GM21528 (cell line): ENCODE data around the gene CC2D2A.
"Not testable (repeated sequence)": the region's sequence is repeated elsewhere in the genome, so short reads cannot be mapped to it uniquely, and the experiment has no call there.

Experiments
- ATAC-seq: cut with Tn5 transposase; IDR thresholded peaks from one replicate; pipeline ENCODE4 v1.9.1; 2021; ENCODE audit warnings: mild to moderate bottlenecking, moderate library complexity; ENCODE audit not compliant: unreplicated experiment, low FRiP score

The CC2D2A gene

GRCh38 chr4:15510961-15511360 is 41.3 kb downstream of the CC2D2A start:
- no peak for ATAC-seq

GRCh38 chr4:15513545-15513944 is 43.9 kb downstream of the CC2D2A start:
- ATAC-seq: no peak

- no peak for ATAC-seq
Measured at GRCh38 chr4:15515106-15515505, 45.4 kb downstream of the CC2D2A start.

- ATAC-seq: no peak
Measured at GRCh38 chr4:15516494-15516893, 46.8 kb downstream of the CC2D2A start.

GRCh38 chr4:15517681-15518080 is 48.0 kb downstream of the CC2D2A start:
- ATAC-seq: not testable (repeated sequence)

- no peak for ATAC-seq
Measured at GRCh38 chr4:15521442-15522039, 51.9 kb downstream of the CC2D2A start.

- no peak for ATAC-seq
Measured at GRCh38 chr4:15525080-15525479, 55.4 kb downstream of the CC2D2A start.

- ATAC-seq: no peak
Measured at GRCh38 chr4:15526924-15527592, 57.4 kb downstream of the CC2D2A start.

GRCh38 chr4:15531792-15532191 is 62.1 kb downstream of the CC2D2A start:
- ATAC-seq: no peak

GRCh38 chr4:15533817-15534216 is 64.1 kb downstream of the CC2D2A start:
- no peak for ATAC-seq

GRCh38 chr4:15535599-15535998 is 65.9 kb downstream of the CC2D2A start:
- no peak for ATAC-seq

GRCh38 chr4:15536552-15537499 is 67.1 kb downstream of the CC2D2A start:
- no peak for ATAC-seq

GRCh38 chr4:15541941-15542340 is 72.3 kb downstream of the CC2D2A start:
- ATAC-seq: no peak

- no peak for ATAC-seq
Measured at GRCh38 chr4:15542760-15543159, 73.1 kb downstream of the CC2D2A start.

- ATAC-seq: no peak
Measured at GRCh38 chr4:15543537-15544247, 74.0 kb downstream of the CC2D2A start.

- ATAC-seq: no peak
Measured at GRCh38 chr4:15544248-15544729, 74.6 kb downstream of the CC2D2A start.

- ATAC-seq: no peak
Measured at GRCh38 chr4:15545371-15545770, 75.7 kb downstream of the CC2D2A start.

- no peak for ATAC-seq
Measured at GRCh38 chr4:15547392-15547791, 77.7 kb downstream of the CC2D2A start.

GRCh38 chr4:15550491-15550890 is 80.8 kb downstream of the CC2D2A start:
- no peak for ATAC-seq

GRCh38 chr4:15551740-15552446 is 82.2 kb downstream of the CC2D2A start:
- ATAC-seq: no peak
